H1 (cell line): Measurements from ENCODE around the gene EEF2. TPM values are rescaled to one million over a fixed set of nuclear protein-coding genes. Genes with fewer than 3 reads are reported as not detected.
A peak's percentile ranks its signal among the peaks of the same experiment; 100 is the strongest.

ENCODE experiments used
- ATF2 ChIP-seq: IDR thresholded peaks from 2 replicates; pipeline ENCODE4 v1.6.1; 2012; ENCODE audit warnings: low read length, inconsistent platforms
- ATF3 ChIP-seq: IDR thresholded peaks from 2 replicates; pipeline ENCODE4 v1.6.1; 2011; ENCODE audit warnings: low read depth, mild to moderate bottlenecking, low read length; ENCODE audit not compliant: insufficient read depth
- BACH1 ChIP-seq: IDR thresholded peaks from 2 replicates; pipeline ENCODE4 v1.6.1; 2012; ENCODE audit warnings: low read length, improper control_type of control experiment
- BCL11A ChIP-seq, 2 experiments: IDR thresholded peaks; one replicate each; pipeline ENCODE4 v1.6.1; 2011; ENCODE audit warnings: low read depth in 2 of 2, low read length in 2 of 2, mild to moderate bottlenecking in 2 of 2
- BRCA1 ChIP-seq: IDR thresholded peaks from 2 replicates; pipeline ENCODE4 v1.6.1; 2012; ENCODE audit warnings: low read depth, low read length, improper control_type of control experiment
- CBX8 ChIP-seq: fragments of 300-800, 300-1000 bp; sonication (generic); IDR thresholded peaks from 2 replicates; pipeline ENCODE4 v1.7.1; 2016; ENCODE audit warnings: low read depth, low read length, borderline replicate concordance
- CHD1 ChIP-seq: IDR thresholded peaks from 2 replicates; pipeline ENCODE4 v1.6.1; 2012; ENCODE audit warnings: low read depth, low read length, improper control_type of control experiment
- CREB1 ChIP-seq: IDR thresholded peaks from 2 replicates; pipeline ENCODE4 v1.6.1; 2012; ENCODE audit warnings: inconsistent platforms
- CTBP2 ChIP-seq: IDR thresholded peaks from 2 replicates; pipeline ENCODE4 v1.7.0; 2011; ENCODE audit warnings: borderline replicate concordance, mild to moderate bottlenecking, moderate library complexity, mixed read lengths, low read length; ENCODE audit not compliant: insufficient read depth, insufficient read length
- EP300 ChIP-seq, 2 experiments: IDR thresholded peaks; 1 replicate in 1 of 2; 2 replicates in 1 of 2; pipeline ENCODE4 v1.6.1; 2011 to 2012; ENCODE audit warnings: low read depth in 2 of 2, low read length in 2 of 2, mild to moderate bottlenecking in 2 of 2, borderline replicate concordance in 1 of 2, inconsistent platforms in 1 of 2, moderate library complexity in 1 of 2
- HDAC2 ChIP-seq, 2 experiments: fragments of 300-600 bp in 1 of 2; sonication (generic) in 1 of 2; IDR thresholded peaks; 2 replicates each; pipeline ENCODE4 v1.6.1; 2011 to 2012; ENCODE audit warnings: low read depth in 2 of 2, low read length in 2 of 2, mild to moderate bottlenecking in 2 of 2, moderate library complexity in 2 of 2, borderline replicate concordance in 1 of 2, inconsistent platforms in 1 of 2
- HDAC6 ChIP-seq: IDR thresholded peaks from one replicate; pipeline ENCODE4 v1.7.1; 2012; ENCODE audit warnings: low read depth, mild to moderate bottlenecking, inconsistent platforms, low read length, moderate library complexity
- JUN ChIP-seq: IDR thresholded peaks from 2 replicates; pipeline ENCODE4 v1.6.1; 2011; ENCODE audit warnings: low read depth, mild to moderate bottlenecking, improper control_type of control experiment, low read length
- KDM1A ChIP-seq: fragments of 200-600, 300-600 bp; sonication (generic); IDR thresholded peaks from 2 replicates; pipeline ENCODE4 v1.7.1; 2016; ENCODE audit warnings: mild to moderate bottlenecking, low read length, borderline replicate concordance
- KDM4A ChIP-seq: IDR thresholded peaks from one replicate; pipeline ENCODE4 v1.7.1; 2012; ENCODE audit warnings: low read depth, mild to moderate bottlenecking, moderate library complexity, low read length, inconsistent platforms; ENCODE audit not compliant: severe bottlenecking
- POU5F1 ChIP-seq: IDR thresholded peaks from 2 replicates; pipeline ENCODE4 v1.6.1; 2011; ENCODE audit warnings: low read depth, mild to moderate bottlenecking, low read length, moderate library complexity
- RXRA ChIP-seq: IDR thresholded peaks from 2 replicates; pipeline ENCODE4 v1.6.1; 2011; ENCODE audit warnings: low read depth, mild to moderate bottlenecking, low read length, moderate library complexity; ENCODE audit not compliant: insufficient read depth
- SAP30 ChIP-seq: fragments of 300-600 bp; sonication (generic); IDR thresholded peaks from 2 replicates; pipeline ENCODE4 v1.7.1; 2012; ENCODE audit warnings: low read length, moderate library complexity, mild to moderate bottlenecking, inconsistent platforms; ENCODE audit not compliant: insufficient read depth, insufficient replicate concordance
- SP2 ChIP-seq: IDR thresholded peaks from 2 replicates; pipeline ENCODE4 v1.6.1; 2012; ENCODE audit warnings: mild to moderate bottlenecking, low read length, inconsistent platforms
- SUZ12 ChIP-seq: fragments of 200-600 bp; sonication (generic); IDR thresholded peaks from 2 replicates; pipeline ENCODE4 v1.6.1; 2012; ENCODE audit warnings: mild to moderate bottlenecking, inconsistent platforms, low read length, moderate library complexity, mixed read lengths
- TBP ChIP-seq: IDR thresholded peaks from 2 replicates; pipeline ENCODE4 v1.6.1; 2011; ENCODE audit warnings: low read depth, low read length, improper control_type of control experiment
- polyA plus RNA-seq, 7 experiments: library from polyadenylated mRNA; depleted of rRNA in 3 of 7; stranded (reverse) in 5 of 7; unstranded in 2 of 7; fragments of >200 nt in 5 of 7; fragments of 200-250 nt in 2 of 7; gene quantifications; 1 replicate in 5 of 7; 2 replicates in 1 of 7; 4 replicates in 1 of 7; pipeline versions ENCODE4 v1.2.1 to v1.2.3, GENCODE V29; 2011 to 2013; ENCODE audit warnings: missing spikeins in 2 of 7, mixed read lengths in 2 of 7
- total RNA-seq: library from RNA; stranded (reverse); fragmentation: NEBNext Ultra II Directional; extraction: Animal tissue kit (Norgen Biotek cat#: 25700); gene quantifications from 2 replicates; pipeline ENCODE4 v1.2.1, GENCODE V29; 2021

The EEF2 gene
- total and polyA plus RNA-seq, 2 of the 8 experiments (the other 6 are each of a cell fraction or from before 2014, with no cell fraction given) = 1,554 to 3,380 TPM

DNA sequence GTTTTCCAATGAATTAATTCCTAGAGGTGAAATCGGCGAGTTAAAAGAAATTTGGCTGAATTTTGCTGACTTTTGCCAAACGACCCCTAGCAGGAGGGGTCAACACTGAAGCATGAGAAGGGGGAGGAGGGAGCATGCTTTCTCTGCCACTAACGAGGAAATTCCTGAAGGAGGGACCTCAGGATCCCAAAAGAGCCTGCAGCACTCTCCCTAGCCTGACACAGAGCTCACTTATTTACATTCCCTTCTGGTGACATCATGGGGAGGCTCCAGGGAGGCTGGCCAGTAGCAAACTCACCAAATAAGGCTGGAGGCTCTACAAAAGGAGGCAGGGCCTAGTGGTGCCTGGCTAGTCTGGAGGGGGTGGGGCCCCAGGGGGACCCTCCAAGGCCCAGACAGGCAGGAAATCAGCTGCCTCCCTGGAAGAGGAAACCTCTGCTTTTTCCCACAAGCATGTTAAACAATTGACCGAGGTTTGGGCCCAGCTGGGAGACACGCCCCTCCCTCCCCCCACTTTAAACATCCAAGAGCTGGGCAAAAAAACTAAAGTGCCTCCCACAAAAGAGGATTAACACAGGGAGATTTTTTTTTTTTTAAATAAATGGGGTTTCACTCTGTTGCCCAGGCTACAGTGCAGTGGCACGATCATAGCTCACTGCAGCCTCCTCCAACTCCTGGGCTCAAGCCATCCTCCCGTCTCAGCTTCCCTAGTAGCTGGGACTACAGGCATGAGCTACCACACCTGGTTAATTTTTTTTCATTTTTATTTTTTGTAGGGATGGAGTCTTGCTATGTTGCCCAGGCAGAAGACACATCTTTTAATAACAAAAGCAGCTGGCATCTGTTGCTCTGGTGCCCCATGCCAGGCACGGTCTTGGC is 16.5 kb downstream of the EEF2 start (continued):
- TF ChIP-seq SUZ12 = no peak
- no peak for TF ChIP-seq KDM4A
- TF ChIP-seq SP2 = no peak
- TF ChIP-seq RXRA = no peak
- no peak; the same call in 1 of the 2 replicates for TF ChIP-seq KDM1A
- no peak for TF ChIP-seq CHD1
- no peak for TF ChIP-seq BRCA1
- TF ChIP-seq JUN = peak; percentile 100
- TF ChIP-seq BACH1 = no peak
- peak in 1 of 2 experiments; percentile 89; a peak in 1 of 3 replicates for TF ChIP-seq EP300 (IDR thresholded peaks at IDR 0.05; ENCODE audit: borderline replicate concordance in 1 of 2, low read depth in 2 of 2, low read length in 2 of 2)
- peak; percentile 100 for TF ChIP-seq ATF2
- TF ChIP-seq HDAC6 = no peak
- no peak for TF ChIP-seq CTBP2
- TF ChIP-seq CREB1 = peak; percentile 79
- TF ChIP-seq SAP30 = peak; percentile 64
- TF ChIP-seq TBP = peak; percentile 60
- TF ChIP-seq ATF3 = peak; percentile 76; the same call in 1 of the 2 replicates
- 0 out of 4 replicates have a peak, but pooled peaks of 1 of the 2 experiments have one; percentile 23 for TF ChIP-seq HDAC2 (IDR thresholded peaks at IDR 0.05; ENCODE audit: borderline replicate concordance in 1 of 2, low read depth in 2 of 2, low read length in 2 of 2)
- no peak for TF ChIP-seq CBX8
- TF ChIP-seq BCL11A (IDR thresholded peaks at IDR 0.05; ENCODE audit: low read depth in 2 of 2, low read length in 2 of 2) = no peak
- no peak for TF ChIP-seq POU5F1
